NOMO-1 treated with dmso at 0.1 percent for 144 hours (cell line): ENCODE measurements around the gene TGFBR3L.
"Not testable (repeated sequence)": the region's sequence is repeated elsewhere in the genome, so short reads cannot be mapped to it uniquely, and the experiment has no call there.

Experiments
- DNase-seq: peaks from one replicate; lab custom pipeline; 2025; ENCODE audit not compliant: unreplicated experiment; lab: John Stamatoyannopoulos, UW

Gene TGFBR3L

GRCh38 chr19:7926727-7927604 is 12.3 kb downstream of the TGFBR3L start:
- no peak for DNase-seq

- no peak for DNase-seq
Observed at GRCh38 chr19:7927605-7928333, 13.1 kb downstream of the TGFBR3L start.

- DNase-seq, result no peak
Observed at GRCh38 chr19:7928334-7928706, 13.7 kb downstream of the TGFBR3L start.

- no peak for DNase-seq
Observed at GRCh38 chr19:7928741-7929701, 14.4 kb downstream of the TGFBR3L start.

- not testable (repeated sequence) for DNase-seq
Observed at GRCh38 chr19:7930030-7930429, 15.4 kb downstream of the TGFBR3L start.

GRCh38 chr19:7930765-7931164 is 16.1 kb downstream of the TGFBR3L start:
- no peak for DNase-seq

GRCh38 chr19:7931221-7932061 is 16.8 kb downstream of the TGFBR3L start:
- no peak for DNase-seq

- DNase-seq, result no peak
Observed at GRCh38 chr19:7932276-7932929, 17.8 kb downstream of the TGFBR3L start.

GRCh38 chr19:7932930-7933300 is 18.3 kb downstream of the TGFBR3L start:
- DNase-seq, result no peak

- no peak for DNase-seq
Observed at GRCh38 chr19:7933411-7933810, 18.8 kb downstream of the TGFBR3L start.

GRCh38 chr19:7933828-7934725 is 19.4 kb downstream of the TGFBR3L start:
- DNase-seq, result no peak

- no peak for DNase-seq
Observed at GRCh38 chr19:7934766-7935165, 20.1 kb downstream of the TGFBR3L start.

GRCh38 chr19:7940841-7941240 is 26.2 kb downstream of the TGFBR3L start:
- DNase-seq, result no peak

GRCh38 chr19:7941895-7942596 is 27.4 kb downstream of the TGFBR3L start:
- no peak for DNase-seq

GRCh38 chr19:7942981-7943443 is 28.4 kb downstream of the TGFBR3L start:
- no peak for DNase-seq

- DNase-seq, result peak; percentile 100
Observed at GRCh38 chr19:7943444-7944176, 29.0 kb downstream of the TGFBR3L start, which contains the start of gene TIMM44. Gene TIMM44, minus strand, starts transcription at chr19:7943666. Its CDS starts 15 bp downstream, at chr19:7943651.

GRCh38 chr19:7944177-7944761 is 29.6 kb downstream of the TGFBR3L start:
- DNase-seq, result peak; percentile 74
